Measurements from ENCODE around the gene CDK19. TPM values are rescaled to one million over a fixed set of nuclear protein-coding genes. Genes with fewer than 3 reads are reported as not detected.
"Not testable (repeated sequence)": the region's sequence is repeated elsewhere in the genome, so short reads cannot be mapped to it uniquely, and the experiment has no call there.

Gene CDK19
- polyA plus RNA-seq, 5 donors = 21.6 to 48.9 (median 46.3) TPM

- DNase-seq = no peak
Observed at GRCh38 chr6:110581679-110582078, 233.6 kb downstream of the CDK19 start.

DNA sequence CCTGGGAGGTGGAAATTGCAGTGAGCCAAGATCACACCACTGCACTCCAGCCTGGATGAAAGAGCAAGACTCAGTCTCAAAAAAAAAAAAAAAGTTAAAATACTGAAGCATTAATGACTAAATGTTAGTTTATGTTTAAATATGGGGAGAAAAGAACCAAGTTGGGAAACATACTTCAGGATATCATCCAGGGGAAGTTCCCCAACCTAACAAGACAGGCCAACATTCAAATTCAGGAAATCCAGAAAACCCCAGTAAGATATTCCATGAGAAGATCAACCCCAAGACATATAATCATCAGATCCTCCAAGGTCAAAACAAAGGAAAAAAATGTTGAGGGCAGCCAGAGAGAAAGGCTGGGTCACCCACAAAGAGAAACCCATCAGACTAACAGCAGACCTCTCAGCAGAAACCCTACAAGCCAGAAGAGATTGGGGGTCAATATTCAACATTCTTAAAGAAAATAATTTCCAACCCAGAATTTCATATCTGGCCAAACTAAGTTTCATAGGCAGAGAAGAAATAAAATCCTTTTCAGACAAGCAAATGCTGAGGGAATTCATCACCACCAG, 237.6 kb downstream of the CDK19 start:
- not testable (repeated sequence) for DNase-seq

GRCh38 chr6:110575925-110576463, 239.3 kb downstream of the CDK19 start:
- DNase-seq = no peak

- no peak for DNase-seq
Observed at GRCh38 chr6:110574817-110575216, 240.5 kb downstream of the CDK19 start.

DNA sequence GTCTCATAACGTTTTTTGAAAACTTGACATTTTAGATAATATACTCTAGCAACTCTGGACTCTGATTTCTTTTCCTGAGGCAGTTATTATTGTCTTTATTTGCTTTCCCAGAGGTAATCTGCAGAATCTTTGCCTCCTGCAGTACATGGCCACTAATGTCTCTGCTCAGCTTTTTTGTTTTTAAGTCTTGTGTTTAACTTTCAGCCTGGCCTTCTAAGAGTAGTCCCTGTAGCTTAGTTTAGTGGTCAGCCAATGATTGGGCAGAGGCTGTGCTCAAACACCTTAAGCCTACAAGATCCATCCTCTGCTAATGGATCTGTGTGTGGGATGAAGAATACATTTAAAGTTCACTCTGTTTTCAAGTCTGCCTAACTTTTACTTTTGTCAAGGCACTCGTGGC, 241.7 kb downstream of the CDK19 start:
- no peak for DNase-seq

- DNase-seq = no peak
Observed at GRCh38 chr6:110573136-110573535, 242.1 kb downstream of the CDK19 start.

- no peak for DNase-seq
Observed at GRCh38 chr6:110567957-110568696, 247.1 kb downstream of the CDK19 start.

DNA sequence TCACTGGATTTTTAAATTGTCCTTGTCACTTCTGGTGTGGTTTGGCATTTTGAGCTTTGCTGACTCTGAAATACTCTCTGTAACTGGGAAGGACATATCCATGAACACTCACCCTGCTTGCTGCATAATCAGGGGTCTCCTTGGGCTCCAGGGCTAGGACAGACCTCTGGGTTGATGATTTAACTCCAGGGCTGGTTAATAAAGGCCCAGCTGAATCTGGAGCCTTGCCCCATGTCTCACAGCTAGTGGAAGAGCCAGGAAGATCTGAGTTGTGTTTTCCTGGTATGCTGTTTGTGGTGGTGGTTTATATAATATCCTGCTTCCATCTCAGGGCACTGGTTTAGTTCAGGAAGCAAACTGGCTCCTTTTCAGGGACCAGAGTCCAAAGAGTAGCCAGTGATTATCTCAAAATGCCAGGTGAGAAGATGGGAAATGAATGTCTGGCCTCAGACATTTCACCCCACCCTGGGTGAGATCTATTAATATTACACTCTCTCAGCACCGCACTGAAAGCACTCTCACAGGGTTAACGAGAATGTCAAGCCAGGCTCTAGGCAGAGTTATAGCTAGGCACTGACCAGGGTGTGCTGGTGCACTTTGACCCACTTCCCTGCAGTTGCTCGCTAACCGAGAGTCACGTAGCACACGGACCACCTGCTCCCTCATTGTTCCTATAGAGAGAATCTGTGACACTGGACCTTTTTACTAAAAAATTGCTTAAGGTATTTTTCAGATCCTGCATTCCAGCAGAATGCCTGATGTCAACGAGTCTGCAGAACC, 248.7 kb downstream of the CDK19 start:
- no peak for DNase-seq

- DNase-seq = no peak
Observed at GRCh38 chr6:110564703-110565421, 250.4 kb downstream of the CDK19 start.

GRCh38 chr6:110563711-110564110, 251.6 kb downstream of the CDK19 start:
- no peak for DNase-seq

DNA sequence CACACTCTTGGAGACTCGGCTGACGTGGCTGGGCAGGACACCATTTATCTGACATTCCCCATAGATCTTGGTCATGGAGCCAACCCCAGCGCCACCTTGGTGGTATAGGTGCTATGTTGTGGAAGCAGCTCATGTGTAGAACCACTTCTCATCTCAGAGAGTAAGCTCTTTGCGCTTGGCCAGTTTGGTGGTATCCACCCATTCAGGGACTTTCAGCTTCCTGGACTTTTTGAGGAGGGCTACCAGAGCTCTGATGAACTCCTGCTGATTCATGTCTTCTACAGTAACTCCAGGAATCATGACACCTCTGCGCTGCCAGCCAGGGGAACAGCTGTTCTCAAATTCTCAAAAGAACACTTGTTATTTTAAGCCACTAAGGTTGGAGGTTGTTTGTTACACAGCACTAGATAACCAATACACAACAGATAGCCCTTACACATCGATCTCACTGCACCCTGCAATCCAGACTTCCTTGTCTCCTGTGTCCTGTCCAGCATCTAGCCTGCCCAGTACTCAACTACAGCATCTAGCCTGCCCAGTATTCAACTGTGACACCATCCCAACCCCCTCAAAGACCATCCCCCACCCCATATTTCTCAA, 252.9 kb downstream of the CDK19 start:
- DNase-seq = no peak

- DNase-seq = no peak
Observed at GRCh38 chr6:110561696-110562095, 253.6 kb downstream of the CDK19 start.

DNA sequence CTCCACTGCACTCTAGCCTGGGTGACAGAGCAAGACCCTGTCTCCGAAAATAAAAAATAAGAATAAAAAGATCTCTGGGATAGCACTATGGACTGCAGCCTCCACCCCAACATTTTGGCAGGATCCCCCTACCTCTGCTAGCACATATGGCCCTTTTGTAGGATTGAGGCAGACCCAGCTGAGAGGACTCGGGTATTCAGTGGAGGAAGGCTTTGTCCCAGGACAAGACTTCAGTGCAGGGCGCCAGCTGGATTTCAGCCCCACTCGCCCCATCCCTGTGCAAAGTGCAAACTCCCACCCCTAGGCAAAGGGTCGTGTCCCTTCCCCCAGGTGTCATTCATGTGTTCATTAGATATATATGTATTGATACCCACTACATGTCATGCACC, 254.3 kb downstream of the CDK19 start:
- no peak for DNase-seq

- DNase-seq = no peak
Observed at GRCh38 chr6:110560239-110561007, 254.8 kb downstream of the CDK19 start.

Other genes starting within 250 kb of the CDK19 start
- gene AMD1, start 59.3 kb upstream of the CDK19 start, polyA plus RNA-seq (ENCODE audit: insufficient read depth in 1 of 5, insufficient read length in 5 of 5, low replicate concordance in 1 of 5) = 10 to 100 TPM; 49.1 to 69.8 (median 59.5) TPM
- 10 to 100 TPM; 60.2 to 80.3 (median 70.2) TPM for gene GTF3C6, start 143.2 kb upstream of the CDK19 start, polyA plus RNA-seq (ENCODE audit: insufficient read depth in 1 of 5, insufficient read length in 5 of 5, low replicate concordance in 1 of 5)
- gene RPF2, start 166.6 kb upstream of the CDK19 start, polyA plus RNA-seq (ENCODE audit: insufficient read depth in 1 of 5, insufficient read length in 5 of 5, low replicate concordance in 1 of 5) = 10 to 100 TPM; 29.1 to 38.5 (median 30.3) TPM

Data from right lung (tissue), 5 donors.